ENCODE results near the gene ROMO1. TPM values are rescaled to one million over a fixed set of nuclear protein-coding genes. Genes with fewer than 3 reads are reported as not detected.

ROMO1 gene
- total RNA-seq, 1 experiment from 2014 or later = 230 TPM

GRCh38 chr20:35729836-35730582 lies 30.8 kb downstream of the ROMO1 start:
- TF ChIP-seq CTCF (IDR thresholded peaks at IDR 0.05; ENCODE audit: unreplicated experiment) = no peak
- Mint-ChIP-seq H3K4me1 (ENCODE audit: low read depth, unreplicated experiment) (peaks cover 24% of the 10 kb centered on the region), H3K9me3 (ENCODE audit: low read depth, unreplicated experiment) (no peaks in the 10 kb centered on the region), H3K36me3 (ENCODE audit: insufficient read depth, unreplicated experiment) (peaks cover 96% of the 10 kb centered on the region), H3K27me3 (ENCODE audit: unreplicated experiment) (no peaks in the 10 kb centered on the region), H3K4me3 (ENCODE audit: low read depth, unreplicated experiment) (no peak overlapping the region), H3K27ac (ENCODE audit: unreplicated experiment) (no peak overlapping the region)
- CTCF ChIA-PET = interaction anchor here (0.8 to 1.2 kb wide), 3 partner anchors 9 to 31 kb away, joined by 3 to 5 read pairs (median 4); partner anchors contain the start of genes NFS1 and ROMO1
- no TSS peak for BruUV-seq (replicated peaks)
- DNase-seq = no peak
- intact Hi-C loops (cut with micrococcal nuclease; ENCODE audit: unreplicated experiment) = no loop called here

- BruUV-seq (replicated peaks) = no TSS peak
- CTCF ChIA-PET = interaction anchor here (0.8 to 1.2 kb wide), 2 partner anchors 8 to 31 kb away, joined by 3 to 4 read pairs; partner anchors contain the start of genes NFS1 and ROMO1
- intact Hi-C loops (cut with micrococcal nuclease; ENCODE audit: unreplicated experiment) = no loop called here
- no peak for DNase-seq
- Mint-ChIP-seq H3K4me1 (ENCODE audit: low read depth, unreplicated experiment) (peaks cover 27% of the 10 kb centered on the region), H3K27ac (ENCODE audit: unreplicated experiment) (peak overlapping the region; percentile 2), H3K36me3 (ENCODE audit: insufficient read depth, unreplicated experiment) (peaks cover 96% of the 10 kb centered on the region), H3K27me3 (ENCODE audit: unreplicated experiment) (no peaks in the 10 kb centered on the region), H3K9me3 (ENCODE audit: low read depth, unreplicated experiment) (no peaks in the 10 kb centered on the region), H3K4me3 (ENCODE audit: low read depth, unreplicated experiment) (no peak overlapping the region)
- TF ChIP-seq CTCF (IDR thresholded peaks at IDR 0.05; ENCODE audit: unreplicated experiment) = no peak
These were observed 31.6 kb downstream of the ROMO1 start for GRCh38 chr20:35730583-35731468.

GRCh38 chr20:35731469-35731788 lies 32.2 kb downstream of the ROMO1 start:
- BruUV-seq (replicated peaks) = no TSS peak
- no peak for DNase-seq
- peaks cover 32% of the 10 kb centered on the region for H3K4me1 Mint-ChIP-seq (ENCODE audit: low read depth, unreplicated experiment)
- intact Hi-C loops (cut with micrococcal nuclease; ENCODE audit: unreplicated experiment) = no loop called here
- no peak for TF ChIP-seq CTCF (IDR thresholded peaks at IDR 0.05; ENCODE audit: unreplicated experiment)
- H3K9me3 Mint-ChIP-seq (ENCODE audit: low read depth, unreplicated experiment) = no peaks in the 10 kb centered on the region
- H3K27ac Mint-ChIP-seq (ENCODE audit: unreplicated experiment) = no peak overlapping the region
- CTCF ChIA-PET = interaction anchor here (1.2 kb wide), 1 partner anchor 8 kb away, joined by 4 read pairs; no protein-coding TSS in a partner anchor
- no peak overlapping the region for H3K4me3 Mint-ChIP-seq (ENCODE audit: low read depth, unreplicated experiment)
- no peaks in the 10 kb centered on the region for H3K27me3 Mint-ChIP-seq (ENCODE audit: unreplicated experiment)
- H3K36me3 Mint-ChIP-seq (ENCODE audit: insufficient read depth, unreplicated experiment) = peaks cover 96% of the 10 kb centered on the region

GRCh38 chr20:35731862-35732643 lies 32.8 kb downstream of the ROMO1 start:
- no peak overlapping the region for H3K4me3 Mint-ChIP-seq (ENCODE audit: low read depth, unreplicated experiment)
- H3K9me3 Mint-ChIP-seq (ENCODE audit: low read depth, unreplicated experiment) = no peaks in the 10 kb centered on the region
- peaks cover 96% of the 10 kb centered on the region for H3K36me3 Mint-ChIP-seq (ENCODE audit: insufficient read depth, unreplicated experiment)
- no peak for TF ChIP-seq CTCF (IDR thresholded peaks at IDR 0.05; ENCODE audit: unreplicated experiment)
- CTCF ChIA-PET = no interaction called here
- no peak for DNase-seq
- intact Hi-C loops (cut with micrococcal nuclease; ENCODE audit: unreplicated experiment) = no loop called here
- peaks cover 32% of the 10 kb centered on the region for H3K4me1 Mint-ChIP-seq (ENCODE audit: low read depth, unreplicated experiment)
- H3K27ac Mint-ChIP-seq (ENCODE audit: unreplicated experiment) = no peak overlapping the region
- no TSS peak for BruUV-seq (replicated peaks)
- no peaks in the 10 kb centered on the region for H3K27me3 Mint-ChIP-seq (ENCODE audit: unreplicated experiment)

Data from Calu3 (cell line).